Measurements from ENCODE around the gene HHAT.
A peak's percentile ranks its signal among the peaks of the same experiment; 100 is the strongest.

HHAT gene

DNA sequence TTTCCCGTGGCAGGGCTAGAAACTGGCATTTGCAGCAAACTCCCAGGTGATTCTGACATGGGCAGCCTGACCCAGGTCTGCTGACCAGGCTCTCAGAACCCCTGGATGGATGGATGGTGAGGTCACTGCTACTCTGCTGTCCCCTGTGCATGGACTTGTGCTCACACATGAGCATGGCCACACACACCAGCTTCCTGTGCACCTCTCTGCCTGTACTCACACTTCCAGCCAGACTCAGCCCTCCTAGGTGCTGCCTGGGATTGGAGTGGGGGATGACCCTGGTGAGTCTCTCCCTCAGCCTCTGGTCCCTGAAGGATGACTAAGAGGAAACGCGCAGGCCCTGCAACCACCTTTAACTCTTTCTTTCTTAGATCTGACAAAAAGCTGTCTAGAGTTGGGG, 361.1 kb downstream of the HHAT start:
- DNase-seq (ENCODE audit: low read depth, low spot score) = no peak
- H3K9me3 ChIP-seq (ENCODE audit: insufficient read depth, low read length) = no peaks in the 10 kb centered on the region
- H3K4me1 ChIP-seq (ENCODE audit: insufficient read depth, insufficient read length) = peaks cover 2% of the 10 kb centered on the region
- H3K36me3 ChIP-seq (ENCODE audit: insufficient read depth, insufficient read length, low read length) = no peaks in the 10 kb centered on the region
- no peaks in the 10 kb centered on the region for H3K27me3 ChIP-seq (ENCODE audit: insufficient read depth, insufficient read length)
- no peak overlapping the region for H3K4me3 ChIP-seq (ENCODE audit: insufficient read length, low read depth)
- H3K9ac ChIP-seq (ENCODE audit: insufficient read length, low read depth) = no peak overlapping the region
- TF ChIP-seq SUZ12 (IDR thresholded peaks at IDR 0.05; ENCODE audit: extremely low read depth, insufficient read depth, insufficient read length) (no peak), YY1 (IDR thresholded peaks at IDR 0.05; ENCODE audit: insufficient read depth, insufficient read length) (no peak), ZNF274 (IDR thresholded peaks at IDR 0.05; ENCODE audit: low read depth, low read length) (no peak)

GRCh38 chr1:210690236-210690635, 361.5 kb downstream of the HHAT start:
- H3K27me3 ChIP-seq (ENCODE audit: insufficient read depth, insufficient read length) = no peaks in the 10 kb centered on the region
- no peak overlapping the region for H3K9ac ChIP-seq (ENCODE audit: insufficient read length, low read depth)
- peaks cover 2% of the 10 kb centered on the region for H3K4me1 ChIP-seq (ENCODE audit: insufficient read depth, insufficient read length)
- no peak overlapping the region for H3K4me3 ChIP-seq (ENCODE audit: insufficient read length, low read depth)
- no peaks in the 10 kb centered on the region for H3K36me3 ChIP-seq (ENCODE audit: insufficient read depth, insufficient read length, low read length)
- no peaks in the 10 kb centered on the region for H3K9me3 ChIP-seq (ENCODE audit: insufficient read depth, low read length)
- TF ChIP-seq YY1 (IDR thresholded peaks at IDR 0.05; ENCODE audit: insufficient read depth, insufficient read length) (no peak), ZNF274 (IDR thresholded peaks at IDR 0.05; ENCODE audit: low read depth, low read length) (no peak), SUZ12 (IDR thresholded peaks at IDR 0.05; ENCODE audit: extremely low read depth, insufficient read depth, insufficient read length) (no peak)
- no peak for DNase-seq (ENCODE audit: low read depth, low spot score)

DNA sequence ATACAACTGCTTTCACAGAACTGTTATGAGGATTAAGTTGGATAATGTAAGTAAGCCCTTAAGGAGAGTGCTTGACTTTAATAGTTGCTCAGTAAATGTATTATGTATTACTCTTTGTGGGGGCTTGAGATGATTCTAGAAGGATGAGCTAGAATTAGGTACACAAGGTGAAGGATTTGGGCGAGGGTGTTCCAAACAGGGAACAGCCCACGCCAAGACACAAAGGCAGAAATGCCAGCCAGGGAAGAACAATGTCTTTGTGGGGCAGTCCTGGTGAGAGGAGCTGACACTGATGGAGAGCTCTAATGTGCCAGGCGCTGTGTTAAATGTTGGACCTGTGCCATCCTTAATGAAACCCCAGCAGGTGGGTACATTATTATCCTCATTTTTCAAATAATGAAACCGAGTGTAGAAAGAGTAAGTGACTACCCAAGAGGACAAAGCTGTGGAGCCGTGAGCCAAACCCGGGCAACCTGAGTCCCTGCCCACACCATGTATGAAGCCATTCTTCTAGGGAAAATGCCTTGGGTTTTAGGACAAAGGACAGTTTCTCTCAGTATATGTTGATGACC, 362.4 kb downstream of the HHAT start:
- H3K27me3 ChIP-seq (ENCODE audit: insufficient read depth, insufficient read length) = no peaks in the 10 kb centered on the region
- DNase-seq (ENCODE audit: low read depth, low spot score) = no peak
- peaks cover 2% of the 10 kb centered on the region for H3K4me1 ChIP-seq (ENCODE audit: insufficient read depth, insufficient read length)
- no peak overlapping the region for H3K4me3 ChIP-seq (ENCODE audit: insufficient read length, low read depth)
- no peaks in the 10 kb centered on the region for H3K9me3 ChIP-seq (ENCODE audit: insufficient read depth, low read length)
- no peak overlapping the region for H3K9ac ChIP-seq (ENCODE audit: insufficient read length, low read depth)
- no peak for TF ChIP-seq SUZ12 (IDR thresholded peaks at IDR 0.05; ENCODE audit: extremely low read depth, insufficient read depth, insufficient read length)
- no peaks in the 10 kb centered on the region for H3K36me3 ChIP-seq (ENCODE audit: insufficient read depth, insufficient read length, low read length)

DNA sequence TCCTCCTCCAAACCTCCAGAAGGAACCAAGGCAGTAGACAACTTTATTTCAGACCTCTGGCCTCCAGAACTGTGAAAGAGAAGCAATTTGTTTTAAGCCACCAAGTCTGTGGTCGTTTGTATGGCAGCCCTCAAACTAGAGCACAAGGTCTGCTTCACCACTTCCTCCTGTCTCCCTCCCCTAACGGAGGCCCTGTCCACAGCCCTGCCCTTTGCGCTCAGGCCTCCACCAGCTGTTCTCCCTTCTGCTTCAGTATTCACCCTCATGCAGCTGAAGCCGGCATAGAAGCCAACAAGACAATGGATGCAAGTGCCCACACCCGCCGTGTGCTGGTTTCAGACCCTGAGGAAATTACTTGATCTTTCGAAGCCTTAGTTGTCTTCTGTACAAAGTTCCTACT, 364.1 kb downstream of the HHAT start:
- no peaks in the 10 kb centered on the region for H3K36me3 ChIP-seq (ENCODE audit: insufficient read depth, insufficient read length, low read length)
- no peaks in the 10 kb centered on the region for H3K27me3 ChIP-seq (ENCODE audit: insufficient read depth, insufficient read length)
- no peak overlapping the region for H3K9ac ChIP-seq (ENCODE audit: insufficient read length, low read depth)
- TF ChIP-seq YY1 (IDR thresholded peaks at IDR 0.05; ENCODE audit: insufficient read depth, insufficient read length) = no peak
- no peak for TF ChIP-seq ZNF274 (IDR thresholded peaks at IDR 0.05; ENCODE audit: low read depth, low read length)
- TF ChIP-seq SUZ12 (IDR thresholded peaks at IDR 0.05; ENCODE audit: extremely low read depth, insufficient read depth, insufficient read length) = no peak
- DNase-seq (ENCODE audit: low read depth, low spot score) = no peak
- H3K4me1 ChIP-seq (ENCODE audit: insufficient read depth, insufficient read length) = peaks cover 4% of the 10 kb centered on the region
- no peak overlapping the region for H3K4me3 ChIP-seq (ENCODE audit: insufficient read length, low read depth)
- no peaks in the 10 kb centered on the region for H3K9me3 ChIP-seq (ENCODE audit: insufficient read depth, low read length)

- TF ChIP-seq YY1 (IDR thresholded peaks at IDR 0.05; ENCODE audit: insufficient read depth, insufficient read length) (no peak), ZNF274 (IDR thresholded peaks at IDR 0.05; ENCODE audit: low read depth, low read length) (no peak), SUZ12 (IDR thresholded peaks at IDR 0.05; ENCODE audit: extremely low read depth, insufficient read depth, insufficient read length) (no peak)
- H3K4me3 ChIP-seq (ENCODE audit: insufficient read length, low read depth) = no peak overlapping the region
- H3K36me3 ChIP-seq (ENCODE audit: insufficient read depth, insufficient read length, low read length) = no peaks in the 10 kb centered on the region
- H3K27me3 ChIP-seq (ENCODE audit: insufficient read depth, insufficient read length) = no peaks in the 10 kb centered on the region
- no peaks in the 10 kb centered on the region for H3K9me3 ChIP-seq (ENCODE audit: insufficient read depth, low read length)
- no peak for DNase-seq (ENCODE audit: low read depth, low spot score)
- H3K9ac ChIP-seq (ENCODE audit: insufficient read length, low read depth) = no peak overlapping the region
- peaks cover 2% of the 10 kb centered on the region for H3K4me1 ChIP-seq (ENCODE audit: insufficient read depth, insufficient read length)
Observed at GRCh38 chr1:210695026-210695425, 366.3 kb downstream of the HHAT start.

DNA sequence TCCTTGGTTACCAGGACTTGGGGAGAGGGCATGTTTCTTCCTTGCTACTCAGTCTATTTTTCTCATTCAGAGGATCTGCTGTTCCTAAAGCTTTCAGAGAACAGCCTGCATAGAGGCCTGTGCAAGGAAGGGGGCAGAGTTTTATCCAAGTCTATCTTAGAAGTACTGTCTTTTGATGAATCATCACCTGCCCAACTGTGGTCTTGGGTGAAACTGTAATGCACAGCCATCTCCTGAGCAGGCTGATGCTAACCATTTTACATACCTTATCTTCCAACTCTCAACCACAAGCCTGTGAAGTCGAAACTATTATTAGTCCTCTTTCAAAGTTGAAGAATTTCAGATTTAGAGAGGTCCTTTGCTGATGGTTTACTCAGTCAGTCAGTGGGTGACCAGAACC, 368.0 kb downstream of the HHAT start:
- peaks cover 2% of the 10 kb centered on the region for H3K4me1 ChIP-seq (ENCODE audit: insufficient read depth, insufficient read length)
- no peaks in the 10 kb centered on the region for H3K36me3 ChIP-seq (ENCODE audit: insufficient read depth, insufficient read length, low read length)
- TF ChIP-seq YY1 (IDR thresholded peaks at IDR 0.05; ENCODE audit: insufficient read depth, insufficient read length) = no peak
- no peak for TF ChIP-seq SUZ12 (IDR thresholded peaks at IDR 0.05; ENCODE audit: extremely low read depth, insufficient read depth, insufficient read length)
- TF ChIP-seq ZNF274 (IDR thresholded peaks at IDR 0.05; ENCODE audit: low read depth, low read length) = no peak
- H3K4me3 ChIP-seq (ENCODE audit: insufficient read length, low read depth) = no peak overlapping the region
- no peaks in the 10 kb centered on the region for H3K27me3 ChIP-seq (ENCODE audit: insufficient read depth, insufficient read length)
- H3K9ac ChIP-seq (ENCODE audit: insufficient read length, low read depth) = no peak overlapping the region
- no peaks in the 10 kb centered on the region for H3K9me3 ChIP-seq (ENCODE audit: insufficient read depth, low read length)
- DNase-seq (ENCODE audit: low read depth, low spot score) = no peak

- H3K36me3 ChIP-seq (ENCODE audit: insufficient read depth, insufficient read length, low read length) = no peaks in the 10 kb centered on the region
- peaks cover 2% of the 10 kb centered on the region for H3K4me1 ChIP-seq (ENCODE audit: insufficient read depth, insufficient read length)
- peak; percentile 15 for DNase-seq (ENCODE audit: low read depth, low spot score)
- H3K4me3 ChIP-seq (ENCODE audit: insufficient read length, low read depth) = no peak overlapping the region
- no peaks in the 10 kb centered on the region for H3K9me3 ChIP-seq (ENCODE audit: insufficient read depth, low read length)
- H3K27me3 ChIP-seq (ENCODE audit: insufficient read depth, insufficient read length) = no peaks in the 10 kb centered on the region
- TF ChIP-seq SUZ12 (IDR thresholded peaks at IDR 0.05; ENCODE audit: extremely low read depth, insufficient read depth, insufficient read length) (no peak), ZNF274 (IDR thresholded peaks at IDR 0.05; ENCODE audit: low read depth, low read length) (no peak), YY1 (IDR thresholded peaks at IDR 0.05; ENCODE audit: insufficient read depth, insufficient read length) (no peak)
- H3K9ac ChIP-seq (ENCODE audit: insufficient read length, low read depth) = no peak overlapping the region
Observed at GRCh38 chr1:210697185-210697584, 368.5 kb downstream of the HHAT start.
